CD4-positive, alpha-beta T cell (primary cell): Measurements from ENCODE around the gene ZNF284. TPM values are rescaled to one million over a fixed set of nuclear protein-coding genes. Genes with fewer than 3 reads are reported as not detected.
A peak's percentile ranks its signal among the peaks of the same experiment; 100 is the strongest.

Source experiments
- ATAC-seq: fragments of 200-7000 bp; cut with Tn5 transposase; one replicate; pipeline ENCODE4 v1.10.0; 2022; ENCODE audit warnings: mild to moderate bottlenecking; ENCODE audit not compliant: poor library complexity
- CTCF ChIA-PET: fragments of 350-600 bp; sonication (Branson Sonifier 250); formaldehyde crosslinking; loops from one replicate; lab custom pipeline; 2021; ENCODE audit warnings: antibody characterized with exemption, inconsistent platforms; lab: Charles Lee
- POLR2A ChIA-PET: fragments of 350-600 bp; sonication (Branson Sonifier 250); formaldehyde crosslinking; loops from one replicate; lab custom pipeline; 2021; ENCODE audit warnings: antibody characterized with exemption, inconsistent platforms; lab: Charles Lee
- DNase-seq, 14 experiments: peaks; one replicate each; pipeline ENCODE4 v3.0.0-alpha.2; 2013 to 2020; ENCODE audit warnings: mixed read lengths in 2 of 14
- H3K27ac ChIP-seq, 2 donors: one replicate each; pipeline versions ENCODE4 v1.5.1 to v1.7.0; 2013; ENCODE audit warnings: low read length in 2 of 2, low read depth in 1 of 2, mild to moderate bottlenecking in 1 of 2
- H3K27me3 ChIP-seq, 2 experiments: 1 replicate in 1 of 2; 2 replicates in 1 of 2; pipeline versions ENCODE4 v1.6.1 to v1.7.0; 2013; ENCODE audit warnings: low read length in 2 of 2, control low read depth in 1 of 2, mild to moderate bottlenecking in 1 of 2, moderate library complexity in 1 of 2; ENCODE audit not compliant: insufficient read depth in 2 of 2, control insufficient read depth in 1 of 2
- H3K36me3 ChIP-seq: one replicate; pipeline ENCODE4 v1.6.1; 2013; ENCODE audit warnings: low read length, control low read depth; ENCODE audit not compliant: insufficient read depth
- H3K4me1 ChIP-seq: one replicate; pipeline ENCODE4 v1.6.1; 2013; ENCODE audit warnings: low read length, control low read depth; ENCODE audit not compliant: insufficient read depth
- H3K4me3 ChIP-seq: one replicate; pipeline ENCODE4 v1.5.1; 2013; ENCODE audit warnings: mild to moderate bottlenecking, low read length, moderate library complexity
- H3K9me3 ChIP-seq, 2 experiments: 1 replicate in 1 of 2; 2 replicates in 1 of 2; pipeline versions ENCODE4 v1.6.1 to v1.7.0; 2013; ENCODE audit warnings: low read length in 2 of 2, mild to moderate bottlenecking in 2 of 2, control low read depth in 1 of 2, moderate library complexity in 1 of 2; ENCODE audit not compliant: control insufficient read depth in 1 of 2, insufficient read depth in 1 of 2
- H3K27ac Mint-ChIP-seq: one replicate; pipeline ENCODE4 v1.8.0; 2020; ENCODE audit warnings: mixed read lengths
- H3K27me3 Mint-ChIP-seq: one replicate; pipeline ENCODE4 v1.8.0; 2021; ENCODE audit warnings: mixed read lengths
- H3K36me3 Mint-ChIP-seq: one replicate; pipeline ENCODE4 v1.8.0; 2021; ENCODE audit warnings: low read depth, mixed read lengths
- H3K4me1 Mint-ChIP-seq: one replicate; pipeline ENCODE4 v1.8.0; 2021; ENCODE audit warnings: low read depth, mixed read lengths
- H3K4me3 Mint-ChIP-seq: one replicate; pipeline ENCODE4 v1.8.0; 2020; ENCODE audit warnings: mild to moderate bottlenecking, mixed read lengths
- H3K9me3 Mint-ChIP-seq: one replicate; pipeline ENCODE4 v1.8.0; 2020; ENCODE audit warnings: mixed read lengths
- intact Hi-C, 2 experiments: fragments of 100-400 bp; cut with DNase I in 1 of 2; cut with micrococcal nuclease in 1 of 2; formaldehyde crosslinking; loops; one replicate each; pipeline versions ENCODE4 v1.15.1 to v1.9.0; 2023 to 2025; cut with DNase I, micrococcal nuclease
- total RNA-seq, 174 experiments: library from RNA in 2 of 174; stranded (reverse) in 2 of 174; gene quantifications; one replicate each; pipeline ENCODE4 v1.2.3 and lab custom pipeline; 2021 to 2026
- TF ChIP-seq, protein P1 (sequence below): fragments of 200-600 bp; IDR thresholded peaks from one replicate; pipeline ENCODE4 v1.8.0; 2022; ENCODE audit warnings: antibody characterized with exemption, mild to moderate bottlenecking

The ZNF284 gene
- total RNA-seq, 2 experiments from 2014 or later = 0.92 to 1.2 TPM

DNA sequence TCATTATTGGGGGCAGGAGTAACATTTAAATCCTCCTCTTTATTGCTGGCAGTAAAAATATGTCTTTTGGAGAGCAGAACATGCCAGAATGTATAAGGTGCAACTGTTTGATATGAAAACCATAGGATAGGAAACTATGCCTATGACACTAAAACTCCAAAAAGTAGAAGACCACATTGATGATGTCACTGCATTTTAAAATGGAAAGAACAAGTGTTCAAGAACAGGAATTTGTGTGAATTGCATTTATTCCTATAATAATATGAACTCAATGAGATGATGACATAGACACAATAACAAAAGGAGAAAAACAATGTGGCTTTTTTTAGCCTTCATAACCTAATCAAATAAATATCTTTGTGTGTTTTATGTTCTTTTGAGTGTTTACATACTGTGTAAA, 37.5 kb downstream of the ZNF284 start:
- Histone ChIP-seq H3K4me3 (no peak overlapping the region), H3K27ac (no peak overlapping the region), H3K9me3 (peaks cover 21 to 68% of the 10 kb centered on the region in 2 experiments), H3K27me3 (no peaks in the 10 kb centered on the region), H3K36me3 (peaks cover 19% of the 10 kb centered on the region), H3K4me1 (peaks cover 15% of the 10 kb centered on the region)
- ChIA-PET CTCF (interaction anchor here (1.6 kb wide), 1 partner anchor 14 kb away, joined by 4 read pairs; no protein-coding TSS in a partner anchor), POLR2A (no interaction called here)
- H3K4me1 Mint-ChIP-seq = peaks cover 27% of the 10 kb centered on the region
- TF ChIP-seq, protein P1, sequence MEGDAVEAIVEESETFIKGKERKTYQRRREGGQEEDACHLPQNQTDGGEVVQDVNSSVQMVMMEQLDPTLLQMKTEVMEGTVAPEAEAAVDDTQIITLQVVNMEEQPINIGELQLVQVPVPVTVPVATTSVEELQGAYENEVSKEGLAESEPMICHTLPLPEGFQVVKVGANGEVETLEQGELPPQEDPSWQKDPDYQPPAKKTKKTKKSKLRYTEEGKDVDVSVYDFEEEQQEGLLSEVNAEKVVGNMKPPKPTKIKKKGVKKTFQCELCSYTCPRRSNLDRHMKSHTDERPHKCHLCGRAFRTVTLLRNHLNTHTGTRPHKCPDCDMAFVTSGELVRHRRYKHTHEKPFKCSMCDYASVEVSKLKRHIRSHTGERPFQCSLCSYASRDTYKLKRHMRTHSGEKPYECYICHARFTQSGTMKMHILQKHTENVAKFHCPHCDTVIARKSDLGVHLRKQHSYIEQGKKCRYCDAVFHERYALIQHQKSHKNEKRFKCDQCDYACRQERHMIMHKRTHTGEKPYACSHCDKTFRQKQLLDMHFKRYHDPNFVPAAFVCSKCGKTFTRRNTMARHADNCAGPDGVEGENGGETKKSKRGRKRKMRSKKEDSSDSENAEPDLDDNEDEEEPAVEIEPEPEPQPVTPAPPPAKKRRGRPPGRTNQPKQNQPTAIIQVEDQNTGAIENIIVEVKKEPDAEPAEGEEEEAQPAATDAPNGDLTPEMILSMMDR = no peak
- intact Hi-C loops = no loop called here
- peaks cover 84% of the 10 kb centered on the region for H3K36me3 Mint-ChIP-seq
- DNase-seq = no peak
- no peak overlapping the region for H3K27ac Mint-ChIP-seq
- H3K27me3 Mint-ChIP-seq = no peaks in the 10 kb centered on the region
- ATAC-seq = no peak
- H3K4me3 Mint-ChIP-seq = no peak overlapping the region
- H3K9me3 Mint-ChIP-seq = peaks cover 20% of the 10 kb centered on the region

DNA sequence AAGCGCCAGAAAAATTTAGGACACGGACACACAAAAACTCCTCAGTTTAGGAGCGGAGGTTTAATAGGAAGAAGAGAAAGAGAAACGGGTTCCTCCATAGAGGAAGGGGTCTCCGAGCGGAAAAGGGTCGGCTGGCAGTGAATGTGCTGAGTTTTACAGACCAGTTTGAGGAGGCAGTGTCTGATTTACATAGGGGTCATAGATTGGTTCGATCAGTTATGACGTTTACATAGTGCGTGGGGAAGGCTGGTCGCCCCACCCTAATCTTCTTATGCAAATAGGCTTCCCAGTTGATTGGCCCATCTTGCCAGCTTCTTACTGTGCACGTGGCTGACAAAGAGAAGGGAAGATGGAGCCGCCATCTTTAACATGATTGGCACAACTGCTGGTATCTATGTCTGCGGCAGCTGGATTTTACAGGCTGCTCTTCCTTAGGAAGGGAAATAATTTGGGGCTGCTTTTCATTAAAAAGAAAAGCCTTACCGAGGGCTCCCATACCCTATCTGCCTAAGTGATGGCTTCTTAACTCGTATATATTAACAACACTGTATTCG, 40.0 kb downstream of the ZNF284 start:
- DNase-seq (peak in 2 of 14 experiments; percentile 10 to 15), ATAC-seq (no peak)
- H3K4me3 ChIP-seq = no peak overlapping the region
- no peak overlapping the region for H3K27ac ChIP-seq
- H3K27me3 ChIP-seq = no peaks in the 10 kb centered on the region
- TF ChIP-seq, protein P1 = no peak
- peaks cover 14 to 46% of the 10 kb centered on the region in 2 experiments for H3K9me3 ChIP-seq
- peaks cover 37% of the 10 kb centered on the region for H3K4me1 Mint-ChIP-seq
- peaks cover 15% of the 10 kb centered on the region for H3K9me3 Mint-ChIP-seq
- H3K27me3 Mint-ChIP-seq = no peaks in the 10 kb centered on the region
- peaks cover 10% of the 10 kb centered on the region for H3K36me3 ChIP-seq
- peak overlapping the region; percentile 95 for H3K4me3 Mint-ChIP-seq
- peaks cover 79% of the 10 kb centered on the region for H3K36me3 Mint-ChIP-seq
- intact Hi-C loops = loop anchor here in 1 of 2 experiments (2.0 to 10.0 kb wide), 5 partner anchors 17 to 193 kb away; partner anchors contain the start of genes ZNF224, ZNF226, ZNF230 and ZNF235
- peak overlapping the region; percentile 10 for H3K27ac Mint-ChIP-seq
- ChIA-PET CTCF (interaction anchor here (2.2 kb wide), 1 partner anchor 17 kb away, joined by 8 read pairs; the partner anchor contains the start of gene ZNF224), POLR2A (interaction anchor here (3.9 kb wide), 1 partner anchor 17 kb away, joined by 18 read pairs; no protein-coding TSS in a partner anchor)
- peaks cover 17% of the 10 kb centered on the region for H3K4me1 ChIP-seq

DNA sequence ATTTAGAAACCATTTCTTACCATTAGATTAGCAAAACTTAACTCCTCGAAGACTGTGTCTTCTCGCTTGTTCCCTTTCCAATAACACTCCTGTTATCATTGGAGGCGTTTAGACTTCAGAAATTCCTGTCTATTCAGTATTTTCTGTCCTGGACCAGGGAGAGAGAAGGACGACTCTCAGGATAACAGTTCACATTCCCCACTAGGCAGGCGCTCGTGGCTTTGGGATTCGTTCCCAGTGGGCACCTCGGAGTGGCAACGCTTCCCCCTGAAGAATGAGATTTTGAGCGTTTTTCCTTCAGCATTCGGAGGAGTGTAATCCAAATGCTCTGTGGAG, 40.8 kb downstream of the ZNF284 start:
- no peak for ATAC-seq
- H3K36me3 Mint-ChIP-seq = peaks cover 79% of the 10 kb centered on the region

More for the DNA sequence above, 40.8 kb downstream of the ZNF284 start:
- CTCF ChIA-PET = interaction anchor here (2.2 kb wide), 1 partner anchor 18 kb away, joined by 8 read pairs; the partner anchor contains the start of gene ZNF224
- Mint-ChIP-seq H3K4me3 (peak overlapping the region; percentile 95), H3K9me3 (peaks cover 14% of the 10 kb centered on the region), H3K27ac (peak overlapping the region; percentile 57), H3K4me1 (peaks cover 37% of the 10 kb centered on the region), H3K27me3 (no peaks in the 10 kb centered on the region)
- H3K27ac ChIP-seq = no peak overlapping the region
- intact Hi-C loops = loop anchor here in 1 of 2 experiments (1.0 to 10.0 kb wide), 6 partner anchors 18 to 192 kb away; partner anchors contain the start of genes ZNF224, ZNF226, ZNF230 and ZNF235
- H3K27me3 ChIP-seq = no peaks in the 10 kb centered on the region
- TF ChIP-seq, protein P1 = no peak
- H3K4me3 ChIP-seq = peak overlapping the region; percentile 75
- peaks cover 17% of the 10 kb centered on the region for H3K4me1 ChIP-seq
- H3K9me3 ChIP-seq = peaks cover 12 to 38% of the 10 kb centered on the region in 2 experiments
- no peak for DNase-seq
- H3K36me3 ChIP-seq = peaks cover 12% of the 10 kb centered on the region
- POLR2A ChIA-PET = interaction anchor here (3.9 kb wide), 1 partner anchor 18 kb away, joined by 18 read pairs; no protein-coding TSS in a partner anchor
